Mucosa of descending colon (tissue), 3 donors: Measurements from ENCODE around the gene CRABP2. TPM values are rescaled to one million over a fixed set of nuclear protein-coding genes. Genes with fewer than 3 reads are reported as not detected.

ENCODE experiments used
- ATAC-seq: fragments of 200-7000 bp; cut with Tn5 transposase; one replicate; pipeline ENCODE4 v1.9.1; 2020; ENCODE audit warnings: mild to moderate bottlenecking, moderate library complexity
- DNase-seq, 3 donors: peaks; one replicate each; pipeline ENCODE4 v3.0.0-alpha.2; 2020
- H3K36me3 ChIP-seq: fragments of 200-600 bp; one replicate; pipeline ENCODE4 v1.8.0; 2021; ENCODE audit warnings: low read depth, mild to moderate bottlenecking
- H3K4me1 ChIP-seq: fragments of 200-600 bp; one replicate; pipeline ENCODE4 v1.8.0; 2021; ENCODE audit warnings: low read depth, mild to moderate bottlenecking
- H3K4me3 ChIP-seq: fragments of 200-600 bp; one replicate; pipeline ENCODE4 v1.8.0; 2021; ENCODE audit warnings: mild to moderate bottlenecking
- H3K9me3 ChIP-seq: fragments of 200-600 bp; one replicate; pipeline ENCODE4 v1.8.0; 2021; ENCODE audit warnings: mild to moderate bottlenecking
- CTCF ChIP-seq: fragments of 200-600 bp; IDR thresholded peaks from one replicate; pipeline ENCODE4 v1.8.0; 2022; ENCODE audit warnings: antibody characterized with exemption, mild to moderate bottlenecking
- intact Hi-C, 2 donors: fragments of 100-400 bp; cut with DNase I in 1 of 2; cut with micrococcal nuclease in 1 of 2; formaldehyde crosslinking; loops; one replicate each; pipeline versions ENCODE4 v1.11.0 to v1.11.1; 2022; cut with DNase I, micrococcal nuclease
- total RNA-seq, 3 donors: library from RNA; stranded (reverse); fragmentation: NEBNext Ultra II Directional in 2 of 3; extraction: Animal tissue kit (Norgen Biotek cat#: 25700) in 2 of 3; gene quantifications; one replicate each; pipeline versions ENCODE4 v1.2.1 to v1.2.4, GENCODE V29; 2021 to 2023
- donor health status: DM: no; HTN: no; CAD: no; lungs with moderate emphysema.
- donor health status: DM: no; HTN: no; CAD: no.
- donor health status: DM: no; HTN: yes; CAD: no.

CRABP2 gene
- total RNA-seq, 3 donors from 2014 or later: 0.38 to 2.2 (median 1.2) TPM

DNA sequence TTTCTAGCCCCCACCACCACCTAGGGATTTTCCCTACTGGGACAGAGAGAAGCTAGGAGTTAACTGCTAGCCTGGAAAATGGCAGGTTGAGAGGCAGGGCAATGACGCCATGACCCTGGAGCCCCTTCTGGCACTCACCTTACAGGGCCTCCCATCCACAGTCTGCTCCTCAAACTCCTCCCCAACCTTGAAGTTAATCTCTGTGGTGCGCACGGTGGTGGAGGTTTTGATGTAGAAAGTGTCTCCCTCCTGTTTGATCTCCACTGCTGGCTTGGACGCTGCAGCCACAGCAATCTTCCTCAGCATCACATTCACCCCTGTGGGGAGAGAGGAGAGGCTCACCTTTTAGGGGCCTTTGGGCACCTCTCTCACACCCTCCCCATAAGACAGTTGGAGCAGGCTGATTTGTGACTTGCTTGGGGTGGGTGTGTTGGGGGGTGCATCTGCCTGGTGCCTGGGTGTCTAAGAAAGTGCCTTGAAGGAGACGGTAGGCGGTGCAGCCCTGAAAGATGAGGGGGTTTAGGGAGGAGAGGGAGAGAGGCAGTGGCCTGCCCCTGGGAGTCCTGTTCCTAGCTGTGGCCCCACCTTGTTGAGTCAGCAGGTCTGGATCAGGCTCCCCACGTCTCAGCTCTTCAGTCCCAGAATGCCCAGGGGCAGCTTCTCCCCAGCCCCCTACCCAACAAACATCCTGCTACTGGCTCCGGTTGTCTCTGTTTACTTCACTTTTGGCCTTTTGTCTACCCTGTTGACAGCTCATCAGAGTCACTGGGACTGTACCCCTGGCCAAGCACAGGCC, 4.4 kb downstream of the CRABP2 start:
- ATAC-seq (no peak), DNase-seq (no peak)
- no peak overlapping the region for H3K4me3 ChIP-seq
- intact Hi-C loops: no loop called here
- H3K36me3 ChIP-seq: no peaks in the 10 kb centered on the region
- no peak for TF ChIP-seq CTCF
- H3K9me3 ChIP-seq: no peaks in the 10 kb centered on the region
- peaks cover 15% of the 10 kb centered on the region for H3K4me1 ChIP-seq

- TF ChIP-seq CTCF: no peak
- no peak for ATAC-seq
- intact Hi-C loops: no loop called here
These were observed 6.4 kb downstream of the CRABP2 start for GRCh38 chr1:156698995-156699394.

DNA sequence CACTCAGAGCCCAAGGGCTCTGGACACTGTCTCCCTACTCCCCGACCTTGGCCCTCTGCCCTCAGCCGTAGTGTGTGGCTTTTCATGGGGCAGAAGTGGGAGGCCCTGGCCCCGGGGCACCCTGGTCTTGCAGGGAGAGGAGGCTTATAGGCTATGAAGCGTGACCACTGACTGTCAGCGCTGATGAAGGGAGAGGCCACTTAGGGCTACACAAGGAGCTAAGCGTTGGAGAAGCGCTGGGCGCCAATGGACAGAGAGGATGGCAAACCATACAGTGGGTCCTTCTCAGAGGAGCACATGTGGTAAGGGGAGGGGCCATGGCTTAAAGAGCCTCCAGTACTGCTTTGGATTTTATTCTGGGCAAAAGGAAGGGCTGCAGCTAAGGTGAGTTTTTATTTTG, 7.9 kb downstream of the CRABP2 start:
- TF ChIP-seq CTCF: no peak
- H3K9me3 ChIP-seq: no peaks in the 10 kb centered on the region
- H3K36me3 ChIP-seq: no peaks in the 10 kb centered on the region
- intact Hi-C loops: no loop called here
- DNase-seq (no peak), ATAC-seq (no peak)
- H3K4me1 ChIP-seq: peaks cover 9% of the 10 kb centered on the region
- no peak overlapping the region for H3K4me3 ChIP-seq

More at GRCh38 chr1:156698995-156699394, 6.4 kb downstream of the CRABP2 start:
- no peaks in the 10 kb centered on the region for H3K9me3 ChIP-seq
- no peaks in the 10 kb centered on the region for H3K36me3 ChIP-seq
- H3K4me1 ChIP-seq: no peaks in the 10 kb centered on the region
- no peak for DNase-seq
- no peak overlapping the region for H3K4me3 ChIP-seq

GRCh38 chr1:156696755-156697154, 8.6 kb downstream of the CRABP2 start:
- intact Hi-C loops: no loop called here
- ATAC-seq (no peak), DNase-seq (no peak)
- peaks cover 10% of the 10 kb centered on the region for H3K4me1 ChIP-seq
- H3K36me3 ChIP-seq: no peaks in the 10 kb centered on the region
- no peaks in the 10 kb centered on the region for H3K9me3 ChIP-seq
- H3K4me3 ChIP-seq: no peak overlapping the region
- TF ChIP-seq CTCF: no peak

- no peaks in the 10 kb centered on the region for H3K36me3 ChIP-seq
- no peaks in the 10 kb centered on the region for H3K9me3 ChIP-seq
- DNase-seq (no peak), ATAC-seq (no peak)
- TF ChIP-seq CTCF: no peak
- intact Hi-C loops: no loop called here
- H3K4me1 ChIP-seq: peaks cover 13% of the 10 kb centered on the region
- H3K4me3 ChIP-seq: no peak overlapping the region
These were observed 10.8 kb downstream of the CRABP2 start for GRCh38 chr1:156694690-156694962.
